CMK (cell line): Measurements from ENCODE around the gene BHLHA15.

Experiments
- DNase-seq: peaks from one replicate; pipeline ENCODE4 v3.0.0-alpha.2; 2010; ENCODE audit warnings: low read depth

BHLHA15 gene

GRCh38 chr7:98211221-98211675 is at the start of gene BHLHA15:
BHLHA15 (plus strand) TSS chr7:98211439; CDS start chr7:98212310, 871 bp downstream.
- DNase-seq = no peak

- no peak for DNase-seq
Measured at GRCh38 chr7:98162758-98163157, 48.5 kb upstream of the BHLHA15 start.

- no peak for DNase-seq
Measured at GRCh38 chr7:98163269-98163668, 48.0 kb upstream of the BHLHA15 start.

GRCh38 chr7:98163704-98164494 is 47.3 kb upstream of the BHLHA15 start:
- no peak for DNase-seq

- no peak for DNase-seq
Measured at GRCh38 chr7:98165827-98166667, 45.2 kb upstream of the BHLHA15 start.

- DNase-seq = no peak
Measured at GRCh38 chr7:98166668-98166970, 44.6 kb upstream of the BHLHA15 start.

- DNase-seq = no peak
Measured at GRCh38 chr7:98167653-98168052, 43.6 kb upstream of the BHLHA15 start.

- DNase-seq = peak; percentile 5
Measured at GRCh38 chr7:98168181-98168903, 42.9 kb upstream of the BHLHA15 start.

GRCh38 chr7:98168904-98169621 is 42.2 kb upstream of the BHLHA15 start:
- no peak for DNase-seq

- no peak for DNase-seq
Measured at GRCh38 chr7:98170966-98171365, 40.3 kb upstream of the BHLHA15 start.

GRCh38 chr7:98171449-98171848 is 39.8 kb upstream of the BHLHA15 start:
- no peak for DNase-seq

- DNase-seq = no peak
Measured at GRCh38 chr7:98174334-98175259, 36.6 kb upstream of the BHLHA15 start.

- peak; percentile 4 for DNase-seq
Measured at GRCh38 chr7:98175260-98175940, 35.8 kb upstream of the BHLHA15 start.

- DNase-seq = no peak
Measured at GRCh38 chr7:98177553-98177952, 33.7 kb upstream of the BHLHA15 start.

- no peak for DNase-seq
Measured at GRCh38 chr7:98178321-98178720, 32.9 kb upstream of the BHLHA15 start.

GRCh38 chr7:98178762-98179490 is 32.3 kb upstream of the BHLHA15 start:
- DNase-seq = no peak

- no peak for DNase-seq
Measured at GRCh38 chr7:98180751-98181150, 30.5 kb upstream of the BHLHA15 start.

- no peak for DNase-seq
Measured at GRCh38 chr7:98185101-98185500, 26.1 kb upstream of the BHLHA15 start.

- no peak for DNase-seq
Measured at GRCh38 chr7:98186452-98187137, 24.6 kb upstream of the BHLHA15 start.
